Heart left ventricle (tissue), 16 donors: Measurements from ENCODE around the gene CCT5. TPM values are rescaled to one million over a fixed set of nuclear protein-coding genes. Genes with fewer than 3 reads are reported as not detected.
"Not testable (repeated sequence)": the region's sequence is repeated elsewhere in the genome, so short reads cannot be mapped to it uniquely, and the experiment has no call there.

ENCODE experiments used
- ATAC-seq, 4 donors: fragments of 200-7000 bp; cut with Tn5 transposase; one replicate each; pipeline ENCODE4 v1.9.1; 2020 to 2022; ENCODE audit warnings: moderate library complexity in 4 of 4, mild to moderate bottlenecking in 3 of 4, moderate number of reproducible peaks in 1 of 4
- DNase-seq, 5 donors: peaks; one replicate each; pipeline ENCODE4 v3.0.0-alpha.2; 2020
- H3K27ac ChIP-seq, 12 donors: fragments of 200-600 bp; sonication (generic) in 4 of 12; one replicate each; pipeline versions ENCODE4 v1.5.0 to v1.8.0; 2016 to 2022; ENCODE audit warnings: mild to moderate bottlenecking in 2 of 12
- H3K27me3 ChIP-seq, 9 donors: fragments of 200-600 bp; sonication (generic) in 2 of 9; one replicate each; pipeline versions ENCODE4 v1.5.1 to v1.8.0; 2016 to 2022; ENCODE audit warnings: mild to moderate bottlenecking in 3 of 9
- H3K36me3 ChIP-seq, 9 donors: fragments of 200-600 bp; sonication (generic) in 2 of 9; one replicate each; pipeline versions ENCODE4 v1.5.0 to v1.8.0; 2018 to 2022; ENCODE audit warnings: mild to moderate bottlenecking in 2 of 9
- H3K4me1 ChIP-seq, 12 donors: fragments of 200-600 bp; sonication (generic) in 4 of 12; one replicate each; pipeline versions ENCODE4 v1.5.0 to v1.8.0; 2016 to 2022; ENCODE audit warnings: mild to moderate bottlenecking in 3 of 12
- H3K4me3 ChIP-seq, 12 donors: fragments of 200-600 bp; sonication (generic) in 4 of 12; one replicate each; pipeline versions ENCODE4 v1.5.0 to v1.8.0; 2017 to 2022; ENCODE audit warnings: mild to moderate bottlenecking in 9 of 12, moderate library complexity in 4 of 12
- H3K9me3 ChIP-seq, 12 donors: fragments of 200-600 bp; sonication (generic) in 4 of 12; one replicate each; pipeline versions ENCODE4 v1.5.0 to v1.8.0; 2016 to 2022; ENCODE audit warnings: mild to moderate bottlenecking in 1 of 12
- POLR2A ChIP-seq, 2 donors: fragments of 450-650 bp; IDR thresholded peaks; one replicate each; pipeline ENCODE4 v1.6.1; 2017; ENCODE audit warnings: antibody characterized with exemption in 2 of 2, mild to moderate bottlenecking in 2 of 2, moderate library complexity in 2 of 2
- WGBS, 4 donors: extraction: QIAGEN DNeasy Blood & Tissue Kit in 2 of 4; methylation state at CpG; one replicate each; pipeline versions ENCODE4 v1.1.5 to v1.1.7; 2013 to 2018; 5-methylcytosine and 5-hydroxymethylcytosine counted together
- intact Hi-C, 10 donors: fragments of 100-400 bp; cut with DNase I; formaldehyde crosslinking; loops; one replicate each; pipeline versions ENCODE4 v1.11.1 to v1.14.2; 2022
- polyA plus RNA-seq, 2 donors: library from polyadenylated mRNA; stranded (reverse); fragments of 200-250 nt; gene quantifications; one replicate each; pipeline ENCODE4 v1.2.3, GENCODE V29; 2013
- total RNA-seq, 9 donors: library from RNA; depleted of rRNA in 2 of 9; stranded (reverse); fragments of >200 nt in 2 of 9; fragmentation: NEBNext Ultra II Directional in 3 of 9; extraction: Animal tissue kit (Norgen Biotek cat#: 25700) in 3 of 9; gene quantifications; one replicate each; pipeline versions ENCODE4 v1.1.0 to v1.2.4, GENCODE V29; 2016 to 2023
- TF ChIP-seq, protein P1 (sequence below), 12 donors: fragments of 200-600 bp; sonication (generic) in 4 of 12; IDR thresholded peaks; one replicate each; pipeline versions ENCODE4 v1.5.0 to v1.8.0; 2018 to 2022; ENCODE audit warnings: antibody characterized with exemption in 12 of 12, mild to moderate bottlenecking in 5 of 12
- donor health status: ischemic (EF 13 %, LVEDD 7.1; RV severe dilation, severe dysfunction).
- donor health status: healthy with polysubstance abuse.
- donor health status: DM: no; HTN: yes; CAD: no.
- donor health status: DM: no; HTN: no; CAD: no.
- donor health status: ischemic (EF 25% LVEDD 6.9; RV normal size, moderate dysfunction).
- donor health status: ischemic (EF 25% LVEDD 5.7; RV mildly dilated, moderate dysfunction).
- donor health status: healthy.
- donor health status: DM: yes; HTN: yes; CAD: no.
- donor health status: ischemic (EF 35%, LVEDD 5.7; RV mildly dilated, moderate dysfunction).
- donor health status: nonischemic (EF 11% LVEDD 7.7; RV severe dilation, severe dysfunction).
- donor health status: DM: yes; HTN: yes; CAD: no.
- donor health status: PGD.
- donor health status: ischemic (EF 29% LVEDD 5.4; RV normal size, mild dysfunction).
- donor health status: nonischemic (EF 23%, LVEDD 6.1; RV moderate dilation, normal function).

The CCT5 gene
- total and polyA plus RNA-seq, 11 donors = 73.1 to 318 (median 108) TPM

DNA sequence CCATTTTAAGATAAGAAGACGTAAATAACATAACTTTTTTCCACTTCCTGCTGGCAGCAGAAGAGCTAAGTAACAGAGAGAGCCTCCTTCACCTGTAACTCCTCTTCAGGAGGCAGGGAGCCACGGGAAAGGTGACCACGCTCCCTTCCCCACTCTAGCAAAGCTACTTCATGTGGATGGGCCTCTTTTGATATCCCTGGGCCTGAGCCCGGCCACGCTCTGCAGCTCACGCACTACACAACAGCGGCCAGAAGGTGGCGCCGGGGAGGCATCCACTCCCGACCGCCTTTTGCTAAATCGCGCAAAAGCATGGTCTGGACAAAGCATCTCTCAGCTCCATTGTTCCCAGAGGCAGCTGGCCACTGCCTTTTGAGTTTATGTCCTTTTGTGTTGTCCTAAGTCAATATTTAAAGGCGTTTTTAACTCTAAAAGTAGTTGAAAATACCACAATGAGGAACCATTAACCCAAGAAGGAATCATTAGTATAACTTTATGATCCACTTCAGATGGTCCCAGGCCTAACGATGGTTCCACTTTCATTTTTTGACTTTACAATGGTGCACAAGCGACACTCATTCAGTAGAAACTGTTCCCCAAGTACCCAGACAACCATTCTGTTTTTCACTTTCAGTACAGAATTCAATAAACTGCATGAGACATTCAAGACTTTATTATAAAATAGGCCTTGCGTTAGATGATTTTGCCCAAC, 34.0 kb downstream of the CCT5 start:
- Histone ChIP-seq H3K27ac (no peak overlapping the region), H3K27me3 (no peaks in the 10 kb centered on the region), H3K4me1 (peaks cover 0 to 17% (median 6%) of the 10 kb centered on the region in 12 donors), H3K4me3 (no peak overlapping the region), H3K36me3 (peaks cover 0 to 36% (median 3%) of the 10 kb centered on the region in 9 donors), H3K9me3 (no peaks in the 10 kb centered on the region)
- ATAC-seq = peak; percentile 67 to 89 (median 86)
- 24 to 25% (median 24%) methylated on average over 16 to 17 of the region's 17 CpGs for WGBS, 4 donors
- intact Hi-C loops = loop anchor here in 8 of 10 donors (1.0 to 10.0 kb wide), 9 partner anchors 51 to 351 kb away; partner anchors contain the start of gene MARCHF6 (in 1 of the 8)
- TF ChIP-seq POLR2A (IDR thresholded peaks at IDR 0.05) = no peak
- TF ChIP-seq, protein P1, sequence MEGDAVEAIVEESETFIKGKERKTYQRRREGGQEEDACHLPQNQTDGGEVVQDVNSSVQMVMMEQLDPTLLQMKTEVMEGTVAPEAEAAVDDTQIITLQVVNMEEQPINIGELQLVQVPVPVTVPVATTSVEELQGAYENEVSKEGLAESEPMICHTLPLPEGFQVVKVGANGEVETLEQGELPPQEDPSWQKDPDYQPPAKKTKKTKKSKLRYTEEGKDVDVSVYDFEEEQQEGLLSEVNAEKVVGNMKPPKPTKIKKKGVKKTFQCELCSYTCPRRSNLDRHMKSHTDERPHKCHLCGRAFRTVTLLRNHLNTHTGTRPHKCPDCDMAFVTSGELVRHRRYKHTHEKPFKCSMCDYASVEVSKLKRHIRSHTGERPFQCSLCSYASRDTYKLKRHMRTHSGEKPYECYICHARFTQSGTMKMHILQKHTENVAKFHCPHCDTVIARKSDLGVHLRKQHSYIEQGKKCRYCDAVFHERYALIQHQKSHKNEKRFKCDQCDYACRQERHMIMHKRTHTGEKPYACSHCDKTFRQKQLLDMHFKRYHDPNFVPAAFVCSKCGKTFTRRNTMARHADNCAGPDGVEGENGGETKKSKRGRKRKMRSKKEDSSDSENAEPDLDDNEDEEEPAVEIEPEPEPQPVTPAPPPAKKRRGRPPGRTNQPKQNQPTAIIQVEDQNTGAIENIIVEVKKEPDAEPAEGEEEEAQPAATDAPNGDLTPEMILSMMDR (IDR thresholded peaks at IDR 0.05) = peak; percentile 82 to 98 (median 94)
- DNase-seq = peak; percentile 81 to 91 (median 85)

DNA sequence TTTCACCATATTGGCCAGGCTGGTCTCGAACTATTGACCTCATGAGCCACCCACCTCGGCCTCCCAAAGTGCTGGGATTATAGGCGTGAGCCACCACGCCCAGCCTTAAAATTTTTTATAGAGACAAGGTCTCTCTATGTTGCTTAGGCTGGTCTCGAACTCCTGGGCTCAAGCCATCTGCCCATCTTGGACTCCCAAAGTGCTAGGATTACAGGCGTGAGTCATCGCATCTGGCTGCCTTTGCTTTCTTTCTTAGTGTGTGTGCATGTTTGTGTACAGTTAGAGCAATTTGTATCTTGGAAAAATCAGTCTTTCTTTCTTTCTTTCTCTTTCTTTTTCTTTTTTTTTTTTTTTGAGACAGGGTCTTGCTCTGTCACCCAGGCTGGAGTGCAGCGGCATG, 35.3 kb downstream of the CCT5 start:
- not testable (repeated sequence) for H3K4me3 ChIP-seq, H3K27ac ChIP-seq, H3K9me3 ChIP-seq, DNase-seq, ATAC-seq, H3K27me3 ChIP-seq
- H3K36me3 ChIP-seq = peaks cover 0 to 38% (median 0%) of the 10 kb centered on the region in 9 donors
- peaks cover 0 to 23% (median 7%) of the 10 kb centered on the region in 12 donors for H3K4me1 ChIP-seq
- intact Hi-C loops = loop anchor here in 7 of 10 donors (2.0 to 10.0 kb wide), 7 partner anchors 49 to 349 kb away; partner anchors contain the start of gene MARCHF6 (in 1 of the 7)
- 92 to 95% (median 93%) methylated on average over 8 of the region's 8 CpGs for WGBS, 4 donors

DNA sequence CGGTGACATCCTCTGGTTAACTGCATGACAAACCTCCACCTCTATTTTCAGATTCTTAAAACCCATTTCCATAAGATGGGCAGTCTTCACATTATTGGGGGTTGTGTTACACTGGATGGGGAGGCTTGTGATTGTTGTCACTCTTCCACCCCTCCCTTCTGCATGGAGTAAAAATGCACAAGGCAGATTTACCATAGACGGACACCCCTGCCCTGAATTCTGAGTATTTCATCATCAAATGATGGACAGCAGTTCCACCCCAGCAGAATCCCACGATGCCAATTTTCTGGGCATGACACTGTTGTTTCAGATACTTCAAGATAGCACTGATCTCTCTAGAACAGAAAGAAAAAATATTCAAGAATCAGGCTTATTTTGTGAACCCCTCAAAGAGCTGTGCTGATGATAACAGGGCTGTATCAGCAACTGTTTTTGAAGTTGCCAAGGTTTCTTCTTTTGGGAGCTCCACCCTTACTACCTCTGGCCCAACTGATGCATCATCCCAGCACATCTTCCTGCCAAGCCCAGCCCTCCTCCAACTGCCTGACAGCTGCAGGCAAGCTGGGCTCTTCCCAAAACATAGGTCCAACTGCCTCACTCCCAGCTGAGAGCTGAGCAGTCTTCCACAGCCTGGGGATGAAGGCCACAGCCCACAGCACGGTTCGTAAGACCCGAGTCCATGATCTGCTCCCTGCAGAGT, 36.2 kb downstream of the CCT5 start:
- WGBS, 4 donors = 75 to 82% (median 81%) methylated on average over 6 of the region's 6 CpGs
- Histone ChIP-seq H3K36me3 (peaks cover 0 to 36% (median 0%) of the 10 kb centered on the region in 9 donors), H3K27me3 (no peaks in the 10 kb centered on the region), H3K4me3 (no peak overlapping the region), H3K4me1 (peaks cover 0 to 23% (median 7%) of the 10 kb centered on the region in 12 donors), H3K9me3 (no peaks in the 10 kb centered on the region), H3K27ac (peak overlapping the region in 1 of 12 donors; percentile 31)
- ATAC-seq = peak in 1 of 4 donors; percentile 9
- no peak for TF ChIP-seq POLR2A (IDR thresholded peaks at IDR 0.05)
- TF ChIP-seq, protein P1 (IDR thresholded peaks at IDR 0.05) = no peak
- DNase-seq = peak in 1 of 5 donors; percentile 39
- intact Hi-C loops = loop anchor here in 6 of 10 donors (5.0 to 10.0 kb wide), 6 partner anchors 48 to 348 kb away; partner anchors contain the start of gene MARCHF6 (in 1 of the 6)

DNA sequence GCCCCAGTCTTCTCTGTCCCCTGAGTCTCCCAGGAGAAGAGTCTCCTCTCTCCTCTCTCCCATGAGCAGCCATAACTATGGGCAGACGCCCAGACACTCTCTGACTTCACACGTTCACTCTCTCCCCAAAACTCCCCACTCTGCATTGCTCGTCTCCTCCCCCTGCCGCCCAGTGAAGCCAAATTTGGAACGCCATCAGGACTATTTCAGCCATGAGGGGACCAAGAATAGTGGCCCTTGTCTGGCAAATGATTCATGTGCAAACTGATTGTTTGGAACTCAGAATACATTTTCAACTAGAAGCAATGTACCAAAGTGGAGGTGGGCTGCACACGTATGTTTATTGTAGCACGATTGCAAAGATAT, 36.8 kb downstream of the CCT5 start:
- Histone ChIP-seq H3K27ac (peak overlapping the region in 1 of 12 donors; percentile 31), H3K27me3 (no peaks in the 10 kb centered on the region), H3K4me1 (peaks cover 0 to 23% (median 7%) of the 10 kb centered on the region in 12 donors), H3K9me3 (no peaks in the 10 kb centered on the region), H3K36me3 (peaks cover 0 to 36% (median 0%) of the 10 kb centered on the region in 9 donors), H3K4me3 (no peak overlapping the region)
- no peak for TF ChIP-seq POLR2A (IDR thresholded peaks at IDR 0.05)
- TF ChIP-seq, protein P1 (IDR thresholded peaks at IDR 0.05) = no peak
- WGBS, 4 donors = 76 to 79% (median 78%) methylated on average over 7 of the region's 7 CpGs
- DNase-seq = no peak
- intact Hi-C loops = loop anchor here in 6 of 10 donors (5.0 to 10.0 kb wide), 6 partner anchors 48 to 348 kb away; partner anchors contain the start of gene MARCHF6 (in 1 of the 6)
- ATAC-seq = no peak
